ENCODE data around the gene NUDT22. TPM values are rescaled to one million over a fixed set of nuclear protein-coding genes. Genes with fewer than 3 reads are reported as not detected.

NUDT22 gene
- total RNA-seq, 2 donors from 2014 or later: 110 to 168 TPM

GRCh38 chr11:64234647-64235379 lies 8.7 kb downstream of the NUDT22 start:
- H3K9me3 ChIP-seq: no peaks in the 10 kb centered on the region
- peak overlapping the region; percentile 62 for H3K27ac ChIP-seq
- peak overlapping the region; percentile 74 to 77 for H3K9ac ChIP-seq (ENCODE audit: low read depth in 2 of 2, low read length in 2 of 2)
- H3K4me3 ChIP-seq: peak overlapping the region; percentile 68
- peak; percentile 78 for DNase-seq
- no peak for TF ChIP-seq CTCF (IDR thresholded peaks at IDR 0.05)
- intact Hi-C loops (cut with DNase I): no loop called here
- peaks cover 16% of the 10 kb centered on the region for H3K4me1 ChIP-seq
- H3K27me3 ChIP-seq: no peaks in the 10 kb centered on the region
- no peaks in the 10 kb centered on the region for H3K36me3 ChIP-seq

DNA sequence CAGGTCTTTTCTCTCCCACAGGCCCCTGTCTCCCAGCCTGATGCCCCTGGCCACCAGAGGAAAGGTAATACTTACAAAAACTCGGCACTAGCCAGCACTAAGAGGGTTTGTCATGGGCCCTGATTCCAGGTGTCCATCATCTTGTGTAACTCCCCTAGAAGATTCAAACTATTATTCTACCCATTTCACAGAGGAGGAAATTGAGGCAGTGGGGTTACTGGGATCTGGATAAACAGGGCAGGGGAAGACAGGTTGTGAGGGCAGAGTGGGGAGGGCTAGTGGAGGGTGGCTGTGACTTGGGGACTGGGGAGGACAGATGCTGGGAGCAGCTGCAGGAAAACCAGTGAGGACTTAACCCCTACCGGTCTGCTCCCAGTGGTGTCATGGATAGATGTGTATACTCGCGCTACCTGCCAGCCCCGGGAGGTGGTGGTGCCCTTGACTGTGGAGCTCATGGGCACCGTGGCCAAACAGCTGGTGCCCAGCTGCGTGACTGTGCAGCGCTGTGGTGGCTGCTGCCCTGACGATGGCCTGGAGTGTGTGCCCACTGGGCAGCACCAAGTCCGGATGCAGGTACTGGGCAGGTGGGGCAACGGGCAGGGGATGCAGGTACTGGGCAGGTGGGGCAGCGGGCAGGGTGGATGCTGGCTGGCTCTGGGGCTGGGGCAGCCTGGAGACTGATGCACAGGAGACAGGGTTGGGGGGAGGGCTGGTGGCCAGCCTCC lies 9.5 kb downstream of the NUDT22 start:
- H3K9me3 ChIP-seq: no peaks in the 10 kb centered on the region
- TF ChIP-seq CTCF (IDR thresholded peaks at IDR 0.05): no peak
- no peak for DNase-seq
- H3K27me3 ChIP-seq: no peaks in the 10 kb centered on the region
- intact Hi-C loops (cut with DNase I): no loop called here
- H3K36me3 ChIP-seq: no peaks in the 10 kb centered on the region
- peak overlapping the region; percentile 74 to 77 for H3K9ac ChIP-seq (ENCODE audit: low read depth in 2 of 2, low read length in 2 of 2)
- H3K4me3 ChIP-seq: peak overlapping the region; percentile 68
- H3K4me1 ChIP-seq: peaks cover 22% of the 10 kb centered on the region
- H3K27ac ChIP-seq: peak overlapping the region; percentile 62

GRCh38 chr11:64237484-64237951 lies 11.4 kb downstream of the NUDT22 start:
- Histone ChIP-seq H3K9me3 (no peaks in the 10 kb centered on the region), H3K27ac (peak overlapping the region; percentile 77), H3K27me3 (no peaks in the 10 kb centered on the region), H3K36me3 (no peaks in the 10 kb centered on the region), H3K4me3 (no peak overlapping the region), H3K9ac (ENCODE audit: low read depth in 2 of 2, low read length in 2 of 2) (peak overlapping the region; percentile 8 to 91), H3K4me1 (peaks cover 23% of the 10 kb centered on the region)
- TF ChIP-seq CTCF (IDR thresholded peaks at IDR 0.05): no peak
- intact Hi-C loops (cut with DNase I): no loop called here
- peak; percentile 95 for DNase-seq

GRCh38 chr11:64238076-64238475 lies 12.0 kb downstream of the NUDT22 start:
- H3K36me3 ChIP-seq: no peaks in the 10 kb centered on the region
- intact Hi-C loops (cut with DNase I): no loop called here
- peak overlapping the region; percentile 8 to 91 for H3K9ac ChIP-seq (ENCODE audit: low read depth in 2 of 2, low read length in 2 of 2)
- DNase-seq: no peak
- H3K4me1 ChIP-seq: peaks cover 26% of the 10 kb centered on the region
- H3K4me3 ChIP-seq: no peak overlapping the region
- no peaks in the 10 kb centered on the region for H3K27me3 ChIP-seq
- H3K27ac ChIP-seq: peak overlapping the region; percentile 77
- no peaks in the 10 kb centered on the region for H3K9me3 ChIP-seq
- no peak for TF ChIP-seq CTCF (IDR thresholded peaks at IDR 0.05)

DNA sequence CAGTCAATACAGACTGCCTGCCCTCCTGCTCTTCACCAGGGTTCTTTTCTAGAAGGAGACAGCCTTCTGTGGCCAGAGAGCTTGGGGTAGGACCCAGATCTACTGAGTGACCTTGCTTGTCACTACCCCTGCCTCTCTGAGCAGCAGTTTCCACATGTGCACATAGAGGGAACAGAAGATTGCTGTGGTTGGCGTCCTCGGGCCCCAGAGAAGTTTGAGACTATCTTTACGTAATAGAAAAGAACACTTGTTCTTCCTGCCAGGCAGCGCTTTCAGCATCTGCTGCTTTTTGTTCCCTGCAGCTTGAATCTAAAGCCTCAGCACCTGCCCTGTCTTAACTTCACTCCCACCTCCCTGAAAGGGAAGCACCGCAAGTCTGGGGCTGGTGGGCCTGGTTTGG lies 12.9 kb downstream of the NUDT22 start:
- no peak for TF ChIP-seq CTCF (IDR thresholded peaks at IDR 0.05)
- Histone ChIP-seq H3K4me3 (no peak overlapping the region), H3K9ac (ENCODE audit: low read depth in 2 of 2, low read length in 2 of 2) (peak overlapping the region in 1 of 2 donors; percentile 91), H3K27me3 (no peaks in the 10 kb centered on the region), H3K36me3 (no peaks in the 10 kb centered on the region), H3K9me3 (no peaks in the 10 kb centered on the region), H3K27ac (peak overlapping the region; percentile 98), H3K4me1 (peaks cover 26% of the 10 kb centered on the region)
- DNase-seq: no peak
- intact Hi-C loops (cut with DNase I): no loop called here
